Endodermal cell (in vitro differentiated cells): ENCODE measurements around the gene CTDSP1. TPM values are rescaled to one million over a fixed set of nuclear protein-coding genes. Genes with fewer than 3 reads are reported as not detected.

ENCODE experiments used
- DNase-seq: peaks from one replicate; pipeline ENCODE4 v3.0.0-alpha.2; 2017
- H3K27ac ChIP-seq: 2 replicates; pipeline ENCODE4 v1.5.1; 2013; ENCODE audit warnings: mild to moderate bottlenecking, low read depth, low read length, moderate library complexity
- H3K27me3 ChIP-seq: 2 replicates; pipeline ENCODE4 v1.6.1; 2013; ENCODE audit warnings: mild to moderate bottlenecking, low read length, moderate library complexity; ENCODE audit not compliant: insufficient read depth, control insufficient read depth, poor library complexity, severe bottlenecking
- H3K36me3 ChIP-seq: 2 replicates; pipeline ENCODE4 v1.7.0; 2013; ENCODE audit warnings: mild to moderate bottlenecking, low read length, moderate library complexity; ENCODE audit not compliant: control insufficient read depth, insufficient read depth
- H3K4me1 ChIP-seq: one replicate; pipeline ENCODE4 v1.7.0; 2013; ENCODE audit warnings: low read length; ENCODE audit not compliant: control insufficient read depth, insufficient read depth
- H3K4me3 ChIP-seq: 2 replicates; pipeline ENCODE4 v1.5.1; 2013; ENCODE audit warnings: mild to moderate bottlenecking, low read length, moderate library complexity
- H3K9ac ChIP-seq: 2 replicates; pipeline ENCODE4 v1.6.1; 2013; ENCODE audit warnings: mild to moderate bottlenecking, low read length, moderate library complexity; ENCODE audit not compliant: poor library complexity, severe bottlenecking; ENCODE audit errors: extremely low read depth
- H3K9me3 ChIP-seq: 2 replicates; pipeline ENCODE4 v1.6.1; 2013; ENCODE audit warnings: mild to moderate bottlenecking, low read length, moderate library complexity; ENCODE audit not compliant: control insufficient read depth
- H3K27ac Mint-ChIP-seq: 2 replicates; pipeline ENCODE4 v1.8.0; 2020; ENCODE audit warnings: mixed read lengths
- H3K27me3 Mint-ChIP-seq: 2 replicates; pipeline ENCODE4 v1.8.0; 2021; ENCODE audit warnings: mild to moderate bottlenecking, mixed read lengths; ENCODE audit not compliant: insufficient read depth
- H3K36me3 Mint-ChIP-seq: 2 replicates; pipeline ENCODE4 v1.8.0; 2020; ENCODE audit warnings: low read depth, mixed read lengths
- H3K4me1 Mint-ChIP-seq: 2 replicates; pipeline ENCODE4 v1.8.0; 2020; ENCODE audit warnings: mixed read lengths
- H3K4me3 Mint-ChIP-seq: 2 replicates; pipeline ENCODE4 v1.8.0; 2020; ENCODE audit warnings: mild to moderate bottlenecking, moderate library complexity, mixed read lengths
- H3K9me3 Mint-ChIP-seq: 2 replicates; pipeline ENCODE4 v1.8.0; 2020; ENCODE audit warnings: mild to moderate bottlenecking, mixed read lengths
- WGBS, 2 experiments: methylation state at CpG; one replicate each; pipeline versions ENCODE4 v1.1.5 to v1.1.7; 2013; ENCODE audit warnings: missing lambda C conversion rate in 2 of 2, mixed read lengths in 1 of 2; ENCODE audit not compliant: insufficient coverage in 1 of 2, insufficient read length in 1 of 2; 5-methylcytosine and 5-hydroxymethylcytosine counted together
- total RNA-seq, 2 donors: library from RNA; stranded (reverse); fragmentation: NEBNext Ultra II Directional in 1 of 2; extraction: Animal tissue kit (Norgen Biotek cat#: 25700) in 1 of 2; gene quantifications; 2 replicates in 1 of 2; 3 replicates in 1 of 2; pipeline ENCODE4 v1.2.1, GENCODE V29; 2021
- TF ChIP-seq, protein P1 (sequence below): fragments of 200-600 bp; sonication (generic); conservative IDR thresholded peaks from 2 replicates; pipeline ENCODE4 v1.5.0; 2021; ENCODE audit warnings: antibody characterized with exemption, mild to moderate bottlenecking

The CTDSP1 gene
- total RNA-seq, 2 donors from 2014 or later, result 66.8 to 123 TPM

- Histone ChIP-seq H3K27ac (peak overlapping the region; percentile 87), H3K9me3 (no peaks in the 10 kb centered on the region), H3K4me3 (peak overlapping the region; percentile 78), H3K9ac (peak overlapping the region; percentile 38), H3K4me1 (peaks cover 11% of the 10 kb centered on the region), H3K36me3 (peaks cover 26% of the 10 kb centered on the region), H3K27me3 (no peaks in the 10 kb centered on the region)
- Mint-ChIP-seq H3K4me1 (peaks cover 15% of the 10 kb centered on the region), H3K4me3 (peak overlapping the region; percentile 64), H3K27ac (peak overlapping the region; percentile 95), H3K27me3 (peaks cover 2% of the 10 kb centered on the region), H3K36me3 (peaks cover 20% of the 10 kb centered on the region), H3K9me3 (no peaks in the 10 kb centered on the region)
- TF ChIP-seq, protein P1, sequence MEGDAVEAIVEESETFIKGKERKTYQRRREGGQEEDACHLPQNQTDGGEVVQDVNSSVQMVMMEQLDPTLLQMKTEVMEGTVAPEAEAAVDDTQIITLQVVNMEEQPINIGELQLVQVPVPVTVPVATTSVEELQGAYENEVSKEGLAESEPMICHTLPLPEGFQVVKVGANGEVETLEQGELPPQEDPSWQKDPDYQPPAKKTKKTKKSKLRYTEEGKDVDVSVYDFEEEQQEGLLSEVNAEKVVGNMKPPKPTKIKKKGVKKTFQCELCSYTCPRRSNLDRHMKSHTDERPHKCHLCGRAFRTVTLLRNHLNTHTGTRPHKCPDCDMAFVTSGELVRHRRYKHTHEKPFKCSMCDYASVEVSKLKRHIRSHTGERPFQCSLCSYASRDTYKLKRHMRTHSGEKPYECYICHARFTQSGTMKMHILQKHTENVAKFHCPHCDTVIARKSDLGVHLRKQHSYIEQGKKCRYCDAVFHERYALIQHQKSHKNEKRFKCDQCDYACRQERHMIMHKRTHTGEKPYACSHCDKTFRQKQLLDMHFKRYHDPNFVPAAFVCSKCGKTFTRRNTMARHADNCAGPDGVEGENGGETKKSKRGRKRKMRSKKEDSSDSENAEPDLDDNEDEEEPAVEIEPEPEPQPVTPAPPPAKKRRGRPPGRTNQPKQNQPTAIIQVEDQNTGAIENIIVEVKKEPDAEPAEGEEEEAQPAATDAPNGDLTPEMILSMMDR, result no peak
- DNase-seq, result peak; percentile 60
- WGBS, 2 experiments, result 60 to 74% methylated on average over 8 to 13 of the region's 13 CpGs
Measured at GRCh38 chr2:218406949-218407618, 7.4 kb downstream of the CTDSP1 start.

DNA sequence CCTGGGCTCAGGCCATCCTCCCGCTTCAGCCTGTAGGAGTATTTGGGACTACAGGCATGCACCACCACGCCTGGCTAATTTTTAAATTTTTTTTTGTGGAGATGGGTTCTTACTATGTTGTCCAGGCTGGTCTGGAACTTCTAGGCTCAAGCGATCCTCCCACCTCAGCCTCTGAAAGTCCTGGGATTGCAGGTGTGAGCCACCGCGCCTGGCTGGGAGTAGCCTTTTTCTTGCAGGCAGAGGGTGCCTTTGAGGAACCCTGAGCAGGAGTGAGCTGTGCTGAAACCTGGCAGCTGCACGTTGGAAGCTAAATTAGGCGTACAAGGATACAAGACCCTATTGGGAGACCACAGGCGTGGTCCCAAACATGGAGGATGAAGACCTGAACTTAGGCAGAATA lies 8.0 kb downstream of the CTDSP1 start:
- Histone ChIP-seq H3K9ac (no peak overlapping the region), H3K27me3 (no peaks in the 10 kb centered on the region), H3K4me3 (no peak overlapping the region), H3K27ac (no peak overlapping the region), H3K9me3 (no peaks in the 10 kb centered on the region), H3K36me3 (peaks cover 20% of the 10 kb centered on the region), H3K4me1 (peaks cover 11% of the 10 kb centered on the region)
- Mint-ChIP-seq H3K9me3 (no peaks in the 10 kb centered on the region), H3K4me1 (peaks cover 15% of the 10 kb centered on the region), H3K27ac (no peak overlapping the region), H3K4me3 (no peak overlapping the region), H3K27me3 (peaks cover 3% of the 10 kb centered on the region), H3K36me3 (peaks cover 16% of the 10 kb centered on the region)
- DNase-seq, result no peak
- 94 to 100% methylated on average over 7 to 8 of the region's 8 CpGs for WGBS, 2 experiments
- TF ChIP-seq, protein P1, result no peak

DNA sequence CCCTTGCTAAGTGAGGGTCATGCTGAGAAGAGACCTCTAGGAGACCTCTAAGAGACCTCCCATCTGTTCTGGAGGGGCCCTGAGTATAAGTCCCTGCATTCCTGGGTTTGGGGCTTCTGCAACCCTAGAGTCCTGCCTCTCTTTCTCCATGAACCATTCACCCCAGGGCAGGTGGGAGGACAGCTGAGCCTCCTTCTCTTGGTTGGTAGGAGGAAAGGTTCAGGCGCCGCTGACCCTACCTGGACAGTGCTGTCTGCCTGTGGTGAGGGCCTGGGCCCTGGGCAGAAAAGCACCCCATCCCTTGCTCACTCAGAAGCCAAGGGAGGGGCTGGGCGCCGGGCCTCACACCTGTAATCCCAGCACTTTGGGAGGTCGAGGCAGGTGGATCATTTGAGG lies 18.7 kb downstream of the CTDSP1 start:
- Histone ChIP-seq H3K4me3 (no peak overlapping the region), H3K9ac (no peak overlapping the region), H3K27me3 (no peaks in the 10 kb centered on the region), H3K27ac (no peak overlapping the region), H3K9me3 (no peaks in the 10 kb centered on the region), H3K36me3 (no peaks in the 10 kb centered on the region), H3K4me1 (peaks cover 7% of the 10 kb centered on the region)
- whole genome bisulfite sequencing, 2 experiments, result 91 to 96% methylated on average over 5 of the region's 5 CpGs
- Mint-ChIP-seq H3K9me3 (no peaks in the 10 kb centered on the region), H3K36me3 (no peaks in the 10 kb centered on the region), H3K27me3 (peaks cover 1% of the 10 kb centered on the region), H3K4me1 (peaks cover 11% of the 10 kb centered on the region), H3K27ac (no peak overlapping the region), H3K4me3 (no peak overlapping the region)
- no peak for DNase-seq
- TF ChIP-seq, protein P1, result no peak
